ENCODE results near the gene SYT12. TPM values are rescaled to one million over a fixed set of nuclear protein-coding genes. Genes with fewer than 3 reads are reported as not detected.

SYT12 gene
- 1 to 10 TPM in 1 of 2 donors, under 1 TPM in 1; 0.91 to 1.1 TPM for total RNA-seq
- 0.39 TPM for polyA plus RNA-seq (2013, experiment 1 of 2)
- 0.33 TPM for polyA plus RNA-seq (2013, experiment 2 of 2)
- long read RNA-seq, experiment 1, partial matches to known transcripts, result 0 of 1 reads
- long read RNA-seq, experiment 1, other reads (novel, unspliced or antisense), result 1 of 1 reads
- long read RNA-seq, experiment 2, partial matches to known transcripts, result 0 of 1 reads
- long read RNA-seq, experiment 2, other reads (novel, unspliced or antisense), result 1 of 1 reads
- long read RNA-seq, experiment 3, result 0 reads
- long read RNA-seq, experiment 4, result 0 reads

- Histone ChIP-seq H3K4me3 (ENCODE audit: low read length) (peak within 1 kb of the TSS; percentile 68), H3K9ac (ENCODE audit: extremely low read depth, low read length, poor library complexity, severe bottlenecking) (no peak within 1 kb of the TSS), H3K4me1 (ENCODE audit: control insufficient read depth, insufficient read depth, low read length) (no peaks in the 10 kb centered on the region), H3K36me3 (ENCODE audit: control insufficient read depth, insufficient read depth, low read length) (no peaks in the 10 kb centered on the region), H3K27me3 (ENCODE audit: control insufficient read depth, insufficient read depth, low read length, poor library complexity, severe bottlenecking) (peaks cover 35% of the 10 kb centered on the region), H3K27ac (ENCODE audit: low read depth, low read length) (no peak within 1 kb of the TSS), H3K9me3 (ENCODE audit: control insufficient read depth, low read length) (no peaks in the 10 kb centered on the region)
- Mint-ChIP-seq H3K4me3 (peak within 1 kb of the TSS; percentile 62), H3K36me3 (ENCODE audit: low read depth) (no peaks in the 10 kb centered on the region), H3K4me1 (peaks cover 4% of the 10 kb centered on the region), H3K27ac (no peak within 1 kb of the TSS), H3K27me3 (ENCODE audit: insufficient read depth) (peaks cover 52% of the 10 kb centered on the region), H3K9me3 (no peaks in the 10 kb centered on the region)
- peak; percentile 73 for DNase-seq
- no peak for TF ChIP-seq CTCF (conservative IDR thresholded peaks at IDR 0.05)
- 4 to 7% methylated on average over 25 to 118 of the region's 118 CpGs for WGBS, 2 experiments (ENCODE audit: insufficient coverage in 1 of 2, insufficient read length in 1 of 2)
Observed at GRCh38 chr11:67022961-67023956, at the start of gene SYT12. TSS of gene SYT12 (plus strand) at chr11:67023134. CDS start at chr11:67030145, 7,011 bp downstream.

DNA sequence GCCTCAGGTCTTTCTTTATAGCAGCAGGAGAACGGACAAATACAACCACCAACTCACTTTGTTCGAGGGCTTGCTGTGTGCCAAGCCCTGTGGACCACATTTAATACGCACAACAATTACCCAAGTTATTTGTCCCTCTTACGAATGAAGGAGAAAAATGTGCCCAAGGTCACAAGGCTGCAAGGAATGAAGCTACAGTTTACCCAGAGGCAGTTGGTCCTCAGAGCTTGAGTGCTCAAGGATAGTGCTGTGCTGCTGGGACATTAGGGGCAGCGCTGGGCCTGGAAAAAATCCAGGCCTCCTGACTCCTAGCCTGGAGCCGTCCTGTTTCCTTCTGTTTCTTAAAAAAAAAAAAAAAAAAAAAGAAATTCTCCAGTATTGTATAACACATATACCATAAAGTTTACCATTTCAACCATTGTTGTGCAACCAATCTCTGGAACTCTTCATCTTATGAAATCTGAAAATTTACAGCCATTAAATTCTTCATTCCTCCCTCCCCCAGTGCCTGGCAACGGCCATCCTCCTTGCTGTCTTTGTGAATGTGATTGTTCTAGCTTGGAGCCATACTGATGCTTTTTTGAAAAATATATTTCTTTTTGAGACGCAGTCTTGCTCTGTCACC is 48.9 kb upstream of the SYT12 start:
- Mint-ChIP-seq H3K27me3 (ENCODE audit: insufficient read depth) (peaks cover 3% of the 10 kb centered on the region), H3K4me1 (peaks cover 2% of the 10 kb centered on the region), H3K36me3 (ENCODE audit: low read depth) (no peaks in the 10 kb centered on the region), H3K9me3 (peaks cover 9% of the 10 kb centered on the region), H3K4me3 (no peak overlapping the region), H3K27ac (no peak overlapping the region)
- no peak for DNase-seq
- Histone ChIP-seq H3K36me3 (ENCODE audit: control insufficient read depth, insufficient read depth, low read length) (no peaks in the 10 kb centered on the region), H3K4me1 (ENCODE audit: control insufficient read depth, insufficient read depth, low read length) (no peaks in the 10 kb centered on the region), H3K27me3 (ENCODE audit: control insufficient read depth, insufficient read depth, low read length, poor library complexity, severe bottlenecking) (no peaks in the 10 kb centered on the region), H3K4me3 (ENCODE audit: low read length) (no peak overlapping the region), H3K27ac (ENCODE audit: low read depth, low read length) (no peak overlapping the region), H3K9ac (ENCODE audit: extremely low read depth, low read length, poor library complexity, severe bottlenecking) (no peak overlapping the region), H3K9me3 (ENCODE audit: control insufficient read depth, low read length) (peaks cover 14% of the 10 kb centered on the region)
- 88 to 89% methylated on average over 5 to 8 of the region's 8 CpGs for WGBS, 2 experiments (ENCODE audit: insufficient coverage in 1 of 2, insufficient read length in 1 of 2)
- no peak for TF ChIP-seq CTCF (conservative IDR thresholded peaks at IDR 0.05)

DNA sequence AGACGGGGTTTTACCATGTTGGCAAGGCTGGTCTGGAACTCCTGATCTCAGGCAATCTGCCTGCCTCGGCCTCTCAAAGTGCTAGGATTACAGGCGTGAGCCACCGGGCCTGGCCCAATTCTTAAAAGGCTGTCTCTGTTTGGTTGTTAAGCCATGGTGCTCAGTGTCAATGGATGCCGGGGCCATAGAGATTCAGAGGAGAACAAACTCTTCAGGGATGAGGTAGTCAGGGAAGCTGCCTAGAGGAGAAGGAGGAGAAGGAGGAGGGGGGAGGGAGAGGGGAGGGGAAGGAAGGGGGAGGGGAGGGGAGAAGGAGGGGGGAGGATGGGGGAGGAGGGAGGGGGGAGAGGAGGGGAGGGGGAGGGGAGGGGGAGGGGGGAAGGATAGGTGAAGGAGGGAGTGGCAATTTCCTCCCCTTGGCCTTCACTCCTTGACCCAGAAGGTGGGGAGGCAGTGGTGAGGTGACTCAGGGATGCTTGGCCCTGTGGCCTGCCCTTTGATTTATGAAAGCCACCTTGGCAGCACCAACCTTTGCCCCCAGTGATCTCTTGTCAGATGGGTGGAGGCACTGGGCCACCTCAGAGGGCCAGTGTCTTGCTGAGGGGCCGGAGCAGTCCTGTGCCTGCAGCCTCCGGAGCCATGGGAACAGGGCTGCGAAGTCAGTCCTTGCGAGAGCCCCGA is 48.1 kb upstream of the SYT12 start, which contains the start of gene C11orf86:
Gene C11orf86, plus strand, starts transcription at position 581 of the 681 bp plus-strand sequence. Its CDS starts 59 bp downstream, at position 640.
- Mint-ChIP-seq H3K27ac (peak within 1 kb of the TSS; percentile 26), H3K9me3 (peaks cover 15% of the 10 kb centered on the region), H3K4me1 (no peaks in the 10 kb centered on the region), H3K27me3 (ENCODE audit: insufficient read depth) (peaks cover 4% of the 10 kb centered on the region), H3K36me3 (ENCODE audit: low read depth) (no peaks in the 10 kb centered on the region), H3K4me3 (no peak within 1 kb of the TSS)
- H3K4me3 ChIP-seq (ENCODE audit: low read length), result no peak within 1 kb of the TSS
- TF ChIP-seq CTCF (conservative IDR thresholded peaks at IDR 0.05), result no peak
- no peaks in the 10 kb centered on the region for H3K36me3 ChIP-seq (ENCODE audit: control insufficient read depth, insufficient read depth, low read length)
- H3K27me3 ChIP-seq (ENCODE audit: control insufficient read depth, insufficient read depth, low read length, poor library complexity, severe bottlenecking), result no peaks in the 10 kb centered on the region
- no peak within 1 kb of the TSS for H3K9ac ChIP-seq (ENCODE audit: extremely low read depth, low read length, poor library complexity, severe bottlenecking)
- WGBS, 2 experiments (ENCODE audit: insufficient coverage in 1 of 2, insufficient read length in 1 of 2), result 84 to 87% methylated on average over 7 to 10 of the region's 10 CpGs
- peaks cover 22% of the 10 kb centered on the region for H3K9me3 ChIP-seq (ENCODE audit: control insufficient read depth, low read length)
- no peaks in the 10 kb centered on the region for H3K4me1 ChIP-seq (ENCODE audit: control insufficient read depth, insufficient read depth, low read length)
- peak; percentile 61 for DNase-seq
- H3K27ac ChIP-seq (ENCODE audit: low read depth, low read length), result no peak within 1 kb of the TSS

All from endodermal cell (in vitro differentiated cells).